GM12878 (cell line): ENCODE data around the gene ATL3. TPM values are rescaled to one million over a fixed set of nuclear protein-coding genes. Genes with fewer than 3 reads are reported as not detected.

ENCODE experiments used
- ATAC-seq: fragments of 200-7000 bp; cut with Tn5 transposase; 3 replicates; pipeline ENCODE4 v1.9.1; 2020; ENCODE audit warnings: mild to moderate bottlenecking, moderate library complexity
- BruUV-seq: library from RNA; stranded (reverse); fragments of 400-500 nt; replicated peaks from 2 replicates; lab custom pipeline; 2021; lab: Mats Ljungman, UMichigan
- CTCF ChIA-PET: fragments of 300-600 bp; sonication (Branson Sonifier 250); formaldehyde crosslinking; extraction: SDS; loops from one replicate; lab custom pipeline; 2021; ENCODE audit warnings: inconsistent platforms; lab: Yijun Ruan, JAX
- POLR2A ChIA-PET: fragments of 350-600 bp; formaldehyde crosslinking; extraction: SDS; loops from one replicate; lab custom pipeline; 2021; ENCODE audit warnings: inconsistent platforms; lab: Charles Lee
- RAD21 ChIA-PET: fragments of 300-600 bp; sonication (Branson Sonifier 250); formaldehyde crosslinking; loops from one replicate; lab custom pipeline; 2023; ENCODE audit warnings: antibody characterized with exemption; ENCODE audit not compliant: unreplicated experiment; lab: Charles Lee
- SMC1A ChIA-PET: fragments of 300-600 bp; sonication (Branson Sonifier 250); formaldehyde crosslinking; loops from one replicate; lab custom pipeline; 2023; ENCODE audit not compliant: unreplicated experiment, uncharacterized antibody; lab: Charles Lee
- DNase-seq: peaks from one replicate; pipeline ENCODE4 v3.0.0-alpha.2; 2011; ENCODE audit warnings: low read depth, low spot score
- FAIRE-seq: peaks from 3 replicates; lab custom pipeline; 2011; peaks lifted over from hg19 to GRCh38; lab: Jason Lieb, UNC
- H2AFZ ChIP-seq: 2 replicates; pipeline ENCODE4 v1.6.0; 2011; ENCODE audit warnings: low read depth, low read length, control low read depth; ENCODE audit not compliant: control insufficient read depth
- H3K27ac ChIP-seq: 2 replicates; pipeline ENCODE4 v1.5.1; 2011; ENCODE audit warnings: control low read depth; ENCODE audit not compliant: control insufficient read depth, insufficient read depth
- H3K27me3 ChIP-seq, 2 experiments: replicated peaks in 1 of 2; 2 replicates each; pipeline versions ENCODE4 v1.6.0 to v1.6.1; 2011; ENCODE audit warnings: low read length in 1 of 2; ENCODE audit not compliant: control insufficient read depth in 2 of 2, insufficient read depth in 2 of 2
- H3K36me3 ChIP-seq, 2 experiments: 2 replicates each; pipeline ENCODE4 v1.5.1; 2011; ENCODE audit warnings: low read length in 1 of 2; ENCODE audit not compliant: control insufficient read depth in 2 of 2, insufficient read depth in 2 of 2
- H3K4me1 ChIP-seq: 2 replicates; pipeline ENCODE4 v1.6.1; 2011; ENCODE audit warnings: mild to moderate bottlenecking, low read length, moderate library complexity, mixed read lengths; ENCODE audit not compliant: control insufficient read depth, insufficient read depth
- H3K4me2 ChIP-seq: 2 replicates; pipeline ENCODE4 v1.6.0; 2011; ENCODE audit warnings: control low read depth; ENCODE audit not compliant: control insufficient read depth, insufficient read depth
- H3K4me3 ChIP-seq: fragments of 200-600 bp; sonication (generic); 2 replicates; pipeline ENCODE4 v1.5.1; 2016
- H3K79me2 ChIP-seq: 2 replicates; pipeline ENCODE4 v1.6.0; 2011; ENCODE audit warnings: low read length; ENCODE audit not compliant: control insufficient read depth, insufficient read depth
- H3K9ac ChIP-seq: 2 replicates; pipeline ENCODE4 v1.8.0; 2011; ENCODE audit warnings: low read length, control low read depth, mixed read lengths; ENCODE audit not compliant: control insufficient read depth, insufficient read depth
- H3K9me3 ChIP-seq: replicated peaks from 3 replicates; pipeline ENCODE4 v1.5.1; 2011; ENCODE audit warnings: mild to moderate bottlenecking, low read length; ENCODE audit not compliant: control insufficient read depth, insufficient read depth
- H4K20me1 ChIP-seq: 2 replicates; pipeline ENCODE4 v1.6.0; 2011; ENCODE audit not compliant: control insufficient read depth, insufficient read depth
- ASH2L ChIP-seq: fragments of 300-600, 200-600 bp; sonication (generic); IDR thresholded peaks from 2 replicates; pipeline ENCODE4 v1.6.1; 2017; ENCODE audit warnings: low read depth, mild to moderate bottlenecking, borderline replicate concordance
- WGBS: methylation state at CpG from one replicate; pipeline ENCODE4 v1.1.6; 2016; ENCODE audit warnings: low lambda C conversion rate; ENCODE audit not compliant: insufficient replicate concordance, insufficient coverage; ENCODE audit errors: missing lambda C conversion rate; 5-methylcytosine and 5-hydroxymethylcytosine counted together
- in situ Hi-C: fragments of 300-500 bp; cut with MboI; formaldehyde crosslinking; loops from 9 replicates; pipeline ENCODE4 v1.14.3; 2018; ENCODE audit warnings: mixed read lengths
- intact Hi-C: fragments of 100-400 bp; cut with micrococcal nuclease; formaldehyde crosslinking; loops from one replicate; pipeline ENCODE4 v1.14.2; 2022; ENCODE audit not compliant: unreplicated experiment
- polyA plus RNA-seq, 11 experiments: library from polyadenylated mRNA; depleted of rRNA in 4 of 11; unstranded in 6 of 11; stranded (reverse) in 5 of 11; fragments of >200 nt; fragmentation: Nextera tagmentation in 4 of 11; fragmentation: Illumina TruSeq in 1 of 11; extraction: Ambion mirVana in 4 of 11; extraction: Trizol in 1 of 11; gene quantifications; 1 replicate in 1 of 11; 2 replicates in 10 of 11; pipeline versions ENCODE4 v1.2.1 to v1.2.3, GENCODE V29; 2011 to 2016; ENCODE audit warnings: inconsistent platforms in 2 of 11, missing spikeins in 2 of 11, low read depth in 1 of 11
- total RNA-seq, 4 experiments: library from RNA; depleted of rRNA in 3 of 4; stranded (reverse); fragments of >200 nt in 3 of 4; fragmentation: Illumina TruSeq in 1 of 4; extraction: Trizol in 1 of 4; gene quantifications; 2 replicates each; pipeline versions ENCODE4 v1.2.1 to v1.2.3, GENCODE V29; 2013 to 2021
- TF ChIP-seq, protein P1 (sequence below): IDR thresholded peaks from 2 replicates; pipeline ENCODE4 v1.6.1; 2011; ENCODE audit warnings: borderline replicate concordance, low read depth, mild to moderate bottlenecking, moderate library complexity, low read length; ENCODE audit not compliant: insufficient read depth, poor library complexity, severe bottlenecking

The ATL3 gene
- total and polyA plus RNA-seq, 10 of the 15 experiments (the other 5 are each of a cell fraction or from before 2014, with no cell fraction given) = 12.0 to 36.0 (median 21.5) TPM

DNA sequence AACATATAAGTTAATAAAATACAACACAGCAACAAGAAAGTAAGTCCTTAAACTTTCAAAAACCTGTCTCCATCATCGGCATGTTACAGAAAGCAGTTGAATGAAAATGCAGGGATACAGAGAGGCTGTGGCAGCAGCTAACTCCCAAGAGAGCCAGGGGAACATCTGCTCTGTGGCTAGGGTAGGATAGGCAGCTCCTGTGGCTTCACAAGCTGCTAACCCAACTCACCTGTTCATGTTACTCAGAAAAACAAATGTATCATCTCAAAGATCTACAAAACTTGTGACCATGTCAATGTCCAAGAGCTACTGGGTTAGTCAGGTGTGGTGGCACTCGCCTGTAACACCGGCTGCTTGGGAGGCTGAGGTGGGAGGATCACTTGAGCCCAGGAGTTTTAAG, 41.8 kb downstream of the ATL3 start:
- no peak overlapping the region for H3K4me2 ChIP-seq
- RAD21 ChIA-PET = interaction anchor here (1.2 to 3.1 kb wide), 4 partner anchors 62 to 150 kb away, joined by 4 to 9 read pairs (median 6); no protein-coding TSS in a partner anchor
- BruUV-seq = no TSS peak
- ATAC-seq (no peak), DNase-seq (no peak)
- intact Hi-C loops = no loop called here
- no peaks in the 10 kb centered on the region for H4K20me1 ChIP-seq
- H2AFZ ChIP-seq = no peak overlapping the region
- H3K36me3 ChIP-seq = peaks cover 5 to 22% of the 10 kb centered on the region in 2 experiments
- TF ChIP-seq, protein P1, sequence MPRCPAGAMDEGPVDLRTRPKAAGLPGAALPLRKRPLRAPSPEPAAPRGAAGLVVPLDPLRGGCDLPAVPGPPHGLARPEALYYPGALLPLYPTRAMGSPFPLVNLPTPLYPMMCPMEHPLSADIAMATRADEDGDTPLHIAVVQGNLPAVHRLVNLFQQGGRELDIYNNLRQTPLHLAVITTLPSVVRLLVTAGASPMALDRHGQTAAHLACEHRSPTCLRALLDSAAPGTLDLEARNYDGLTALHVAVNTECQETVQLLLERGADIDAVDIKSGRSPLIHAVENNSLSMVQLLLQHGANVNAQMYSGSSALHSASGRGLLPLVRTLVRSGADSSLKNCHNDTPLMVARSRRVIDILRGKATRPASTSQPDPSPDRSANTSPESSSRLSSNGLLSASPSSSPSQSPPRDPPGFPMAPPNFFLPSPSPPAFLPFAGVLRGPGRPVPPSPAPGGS = no peak
- TF ChIP-seq, all 136 proteins: peak for 0
- no peak for FAIRE-seq
- in situ Hi-C loops = no loop called here
- Histone ChIP-seq H3K4me3 (no peak overlapping the region), H3K27me3 (no peaks in the 10 kb centered on the region), H3K27ac (no peak overlapping the region), H3K4me1 (peaks cover 8% of the 10 kb centered on the region), H3K79me2 (no peaks in the 10 kb centered on the region), H3K9me3 (no peaks in the 10 kb centered on the region), H3K9ac (no peak overlapping the region)
- SMC1A ChIA-PET = interaction anchor here (0.7 to 3.3 kb wide), 7 partner anchors 13 to 354 kb away, joined by 3 to 23 read pairs (median 3); no protein-coding TSS in a partner anchor
- POLR2A ChIA-PET = interaction anchor here (0.6 kb wide), 1 partner anchor 111 kb away, joined by 3 read pairs; no protein-coding TSS in a partner anchor
- CTCF ChIA-PET = interaction anchor here (0.6 to 3.7 kb wide), 5 partner anchors 9 to 207 kb away, joined by 3 to 20 read pairs (median 4); partner anchors contain the start of gene RTN3
- 95% methylated on average over 3 of the region's 3 CpGs for WGBS

DNA sequence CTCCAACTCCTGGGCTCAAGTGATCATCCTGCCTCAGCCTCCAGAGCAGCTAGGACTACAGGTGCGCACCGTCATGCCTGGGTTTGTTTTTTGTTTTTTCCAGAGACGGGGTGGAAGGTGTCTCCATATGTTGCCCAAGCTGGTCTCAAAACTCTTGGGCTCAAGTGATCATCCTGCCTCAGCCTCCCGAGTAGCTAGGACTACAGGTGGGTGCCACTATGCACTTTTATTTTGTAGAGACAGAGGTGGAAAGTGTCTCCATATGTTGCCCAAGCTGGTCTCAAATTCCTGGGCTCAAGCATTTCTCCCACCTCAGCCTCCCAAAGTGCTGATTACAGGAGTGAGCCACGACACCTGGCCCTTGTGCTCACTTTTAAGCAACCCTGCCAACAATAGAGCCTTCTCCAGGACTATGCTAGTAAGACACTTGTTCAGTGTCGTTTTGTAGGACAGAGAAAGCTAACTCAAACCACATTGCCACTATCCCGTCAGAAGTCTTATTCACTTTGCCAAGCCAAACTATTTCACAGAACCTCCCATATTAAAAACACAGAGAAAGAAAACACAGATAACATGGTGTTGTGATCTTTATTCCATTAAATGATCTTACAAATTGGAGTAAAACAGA, 47.5 kb downstream of the ATL3 start:
- Histone ChIP-seq H3K9me3 (no peaks in the 10 kb centered on the region), H3K36me3 (peaks cover 0 to 1% of the 10 kb centered on the region in 2 experiments; a peak in 1 of 4 replicates), H3K79me2 (no peaks in the 10 kb centered on the region), H3K9ac (no peak overlapping the region), H3K27ac (no peak overlapping the region)
- POLR2A ChIA-PET = no interaction called here
- TF ChIP-seq ASH2L = no peak
- TF ChIP-seq, all 136 proteins: peak for 0
- ChIA-PET CTCF (interaction anchor here (1.6 to 2.3 kb wide), 2 partner anchors 12 to 600 kb away, joined by 3 to 7 read pairs; no protein-coding TSS in a partner anchor), SMC1A (interaction anchor here (1.4 to 2.2 kb wide), 3 partner anchors 12 to 144 kb away, joined by 5 to 8 read pairs (median 6); no protein-coding TSS in a partner anchor), RAD21 (interaction anchor here (0.9 to 1.9 kb wide), 2 partner anchors 15 to 145 kb away, joined by 3 to 6 read pairs; no protein-coding TSS in a partner anchor)
- Histone ChIP-seq H3K4me1 (no peaks in the 10 kb centered on the region), H3K4me2 (no peak overlapping the region), H3K27me3 (no peaks in the 10 kb centered on the region), H4K20me1 (no peaks in the 10 kb centered on the region), H2AFZ (no peak overlapping the region), H3K4me3 (no peak overlapping the region)
- DNase-seq = no peak
- in situ Hi-C loops (no loop called here), intact Hi-C loops (no loop called here)
- FAIRE-seq = no peak
- ATAC-seq = no peak
- no TSS peak for BruUV-seq
- 47% methylated on average over 7 of the region's 7 CpGs for WGBS
